Measurements from ENCODE around the gene EPB41L2. TPM values are rescaled to one million over a fixed set of nuclear protein-coding genes. Genes with fewer than 3 reads are reported as not detected.

EPB41L2 gene
- total RNA-seq, 1 donor from 2014 or later, result 61.6 TPM

DNA sequence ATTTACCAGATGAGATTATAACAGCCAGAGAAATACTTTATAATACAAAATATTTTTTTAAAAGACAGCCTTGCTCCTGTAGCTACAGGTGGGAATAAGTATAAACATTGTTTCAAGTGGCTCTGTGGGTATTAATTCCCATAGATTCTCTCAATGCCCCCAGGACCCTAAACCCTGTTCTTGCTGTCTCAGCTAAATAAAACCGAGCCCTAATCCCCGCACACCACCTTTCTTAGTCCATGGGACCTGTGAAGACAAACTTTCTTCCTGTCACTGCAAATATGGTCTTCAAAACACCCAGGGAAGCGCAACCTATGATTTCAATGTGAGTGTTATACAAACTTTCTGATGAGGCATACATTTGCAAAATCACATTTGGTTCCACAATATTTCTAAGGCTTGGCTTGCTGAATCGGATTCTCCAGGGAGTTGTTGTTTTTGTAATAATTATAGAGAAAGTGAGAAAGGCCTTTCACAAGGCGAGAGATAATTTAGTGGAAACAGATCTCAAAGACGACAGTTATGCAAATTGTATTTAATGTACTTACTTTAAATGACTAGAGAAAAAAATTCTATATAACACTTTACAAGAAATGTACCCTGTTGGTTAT, 224.7 kb downstream of the EPB41L2 start:
- Mint-ChIP-seq H3K27ac (no peak overlapping the region), H3K27me3 (no peaks in the 10 kb centered on the region), H3K9me3 (ENCODE audit: low read depth) (no peaks in the 10 kb centered on the region), H3K36me3 (ENCODE audit: insufficient read depth) (peaks cover 2% of the 10 kb centered on the region), H3K4me3 (ENCODE audit: low read depth) (no peak overlapping the region), H3K4me1 (ENCODE audit: low read depth) (peaks cover 8% of the 10 kb centered on the region)
- TF ChIP-seq, protein P1, sequence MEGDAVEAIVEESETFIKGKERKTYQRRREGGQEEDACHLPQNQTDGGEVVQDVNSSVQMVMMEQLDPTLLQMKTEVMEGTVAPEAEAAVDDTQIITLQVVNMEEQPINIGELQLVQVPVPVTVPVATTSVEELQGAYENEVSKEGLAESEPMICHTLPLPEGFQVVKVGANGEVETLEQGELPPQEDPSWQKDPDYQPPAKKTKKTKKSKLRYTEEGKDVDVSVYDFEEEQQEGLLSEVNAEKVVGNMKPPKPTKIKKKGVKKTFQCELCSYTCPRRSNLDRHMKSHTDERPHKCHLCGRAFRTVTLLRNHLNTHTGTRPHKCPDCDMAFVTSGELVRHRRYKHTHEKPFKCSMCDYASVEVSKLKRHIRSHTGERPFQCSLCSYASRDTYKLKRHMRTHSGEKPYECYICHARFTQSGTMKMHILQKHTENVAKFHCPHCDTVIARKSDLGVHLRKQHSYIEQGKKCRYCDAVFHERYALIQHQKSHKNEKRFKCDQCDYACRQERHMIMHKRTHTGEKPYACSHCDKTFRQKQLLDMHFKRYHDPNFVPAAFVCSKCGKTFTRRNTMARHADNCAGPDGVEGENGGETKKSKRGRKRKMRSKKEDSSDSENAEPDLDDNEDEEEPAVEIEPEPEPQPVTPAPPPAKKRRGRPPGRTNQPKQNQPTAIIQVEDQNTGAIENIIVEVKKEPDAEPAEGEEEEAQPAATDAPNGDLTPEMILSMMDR (IDR thresholded peaks at IDR 0.05; ENCODE audit: unreplicated experiment), result no peak
- no peak for DNase-seq (ENCODE audit: low spot score, unreplicated experiment)

DNA sequence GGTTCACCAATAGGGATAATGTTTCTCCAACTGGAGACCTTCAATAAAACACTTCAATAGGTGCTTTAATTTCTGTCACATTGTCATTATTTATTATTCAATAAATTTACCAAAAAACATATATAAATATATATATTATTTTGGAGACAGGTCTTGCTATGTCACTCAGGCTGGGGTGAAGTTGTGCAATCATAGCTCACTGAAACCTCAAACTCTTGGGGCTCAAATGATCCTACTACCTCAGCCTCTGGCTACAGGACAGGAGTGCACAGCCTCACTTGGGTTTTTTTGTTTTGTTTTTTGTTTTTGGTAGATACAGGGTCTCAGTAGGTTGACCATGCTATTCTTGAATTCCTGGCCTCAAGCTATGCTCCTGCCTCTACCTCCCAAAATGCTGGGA, 226.0 kb downstream of the EPB41L2 start:
- peaks cover 6% of the 10 kb centered on the region for H3K4me1 Mint-ChIP-seq (ENCODE audit: low read depth)
- DNase-seq (ENCODE audit: low spot score, unreplicated experiment), result no peak
- H3K27ac Mint-ChIP-seq, result no peak overlapping the region
- H3K36me3 Mint-ChIP-seq (ENCODE audit: insufficient read depth), result peaks cover 4% of the 10 kb centered on the region
- peaks cover 3% of the 10 kb centered on the region for H3K9me3 Mint-ChIP-seq (ENCODE audit: low read depth)
- no peak overlapping the region for H3K4me3 Mint-ChIP-seq (ENCODE audit: low read depth)
- no peaks in the 10 kb centered on the region for H3K27me3 Mint-ChIP-seq
- TF ChIP-seq, protein P1 (IDR thresholded peaks at IDR 0.05; ENCODE audit: unreplicated experiment), result no peak

DNA sequence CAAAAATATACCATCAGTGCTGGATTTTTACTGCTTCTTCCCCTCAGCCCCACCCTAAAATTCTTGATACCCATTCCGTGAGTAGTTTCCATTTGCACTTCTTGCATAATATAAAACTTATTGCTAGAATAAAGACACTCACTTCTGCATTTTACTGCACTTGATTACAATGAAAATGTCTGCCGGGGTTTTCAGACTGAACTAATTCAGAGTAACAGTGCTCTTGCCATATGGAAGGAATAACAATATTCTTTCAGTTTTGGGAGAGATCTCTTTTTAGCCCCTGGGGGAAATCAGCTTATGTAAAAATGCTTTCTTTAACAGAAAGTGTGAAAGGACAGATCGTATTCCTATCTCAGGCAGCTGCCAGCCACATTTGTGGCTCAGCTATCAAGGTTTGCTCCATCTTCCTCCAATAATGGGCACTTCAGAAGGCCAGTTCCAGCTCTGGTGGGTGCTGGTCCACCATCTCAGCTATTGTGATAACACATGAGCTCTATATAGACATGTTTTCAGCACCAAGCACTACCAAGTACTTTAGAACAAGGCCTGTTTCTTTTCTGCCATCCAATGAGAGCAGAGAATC, 226.9 kb downstream of the EPB41L2 start:
- TF ChIP-seq, protein P1 (IDR thresholded peaks at IDR 0.05; ENCODE audit: unreplicated experiment), result no peak
- H3K36me3 Mint-ChIP-seq (ENCODE audit: insufficient read depth), result peaks cover 3% of the 10 kb centered on the region
- peaks cover 3% of the 10 kb centered on the region for H3K9me3 Mint-ChIP-seq (ENCODE audit: low read depth)
- H3K27me3 Mint-ChIP-seq, result no peaks in the 10 kb centered on the region
- H3K4me1 Mint-ChIP-seq (ENCODE audit: low read depth), result peaks cover 1% of the 10 kb centered on the region
- DNase-seq (ENCODE audit: low spot score, unreplicated experiment), result no peak
- no peak overlapping the region for H3K27ac Mint-ChIP-seq
- no peak overlapping the region for H3K4me3 Mint-ChIP-seq (ENCODE audit: low read depth)

DNA sequence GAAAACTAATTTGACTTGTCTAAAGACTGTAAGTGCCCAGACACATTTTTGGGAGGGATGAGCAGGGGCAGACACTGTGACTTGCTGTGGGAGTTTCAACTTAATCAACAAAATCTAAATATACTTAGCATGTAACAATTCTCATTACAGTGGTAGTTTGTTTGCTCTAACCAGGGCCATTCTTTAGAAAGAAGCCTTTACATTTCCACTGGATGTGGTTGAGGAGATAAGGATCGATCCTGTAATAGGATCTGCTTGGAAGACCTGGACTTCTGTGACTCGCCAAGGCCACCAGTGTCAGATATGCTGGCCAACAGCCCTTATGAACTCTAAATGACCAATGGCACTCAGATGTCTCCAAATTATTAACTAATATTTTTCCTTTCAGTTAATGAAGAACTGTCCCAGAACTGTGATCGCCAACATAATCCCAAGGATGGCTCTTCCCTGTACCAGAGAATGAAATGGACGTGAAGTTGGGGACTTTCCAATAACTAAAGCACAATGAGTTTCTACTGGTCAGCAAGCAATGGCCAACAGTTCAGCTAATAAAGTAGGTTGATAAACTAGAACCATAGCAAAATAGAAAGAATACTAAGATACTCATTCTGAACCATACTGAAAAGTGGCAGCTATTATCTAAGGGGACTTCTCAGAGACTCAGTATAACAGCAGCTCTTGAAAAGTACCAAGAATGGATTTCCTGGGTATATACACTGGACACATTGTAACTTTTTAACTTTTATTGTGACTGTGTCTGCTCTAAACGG, 228.4 kb downstream of the EPB41L2 start:
- H3K27me3 Mint-ChIP-seq, result no peaks in the 10 kb centered on the region
- TF ChIP-seq, protein P1 (IDR thresholded peaks at IDR 0.05; ENCODE audit: unreplicated experiment), result no peak
- no peak overlapping the region for H3K4me3 Mint-ChIP-seq (ENCODE audit: low read depth)
- peaks cover 3% of the 10 kb centered on the region for H3K36me3 Mint-ChIP-seq (ENCODE audit: insufficient read depth)
- DNase-seq (ENCODE audit: low spot score, unreplicated experiment), result no peak
- no peak overlapping the region for H3K27ac Mint-ChIP-seq
- H3K9me3 Mint-ChIP-seq (ENCODE audit: low read depth), result peaks cover 3% of the 10 kb centered on the region
- no peaks in the 10 kb centered on the region for H3K4me1 Mint-ChIP-seq (ENCODE audit: low read depth)

DNA sequence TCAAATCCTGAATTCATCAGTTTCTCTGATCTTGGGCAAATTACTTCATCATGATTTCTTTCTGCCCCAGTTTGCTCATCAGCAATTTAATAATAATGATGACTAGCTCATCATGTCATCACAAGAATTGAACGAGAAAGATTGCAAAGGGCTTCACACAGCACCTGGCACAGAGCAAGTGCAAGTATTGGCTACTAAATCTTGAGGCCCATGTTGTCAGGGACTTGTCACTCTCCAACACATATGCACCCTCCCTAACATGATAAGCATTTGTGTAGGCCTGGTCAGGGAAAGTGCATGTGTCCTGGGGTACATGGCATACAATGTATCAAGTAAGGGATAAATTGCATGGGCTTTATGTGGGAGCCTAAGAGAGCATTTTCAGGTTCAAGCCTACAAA, 229.5 kb downstream of the EPB41L2 start:
- Mint-ChIP-seq H3K4me3 (ENCODE audit: low read depth) (no peak overlapping the region), H3K27me3 (no peaks in the 10 kb centered on the region), H3K36me3 (ENCODE audit: insufficient read depth) (peaks cover 5% of the 10 kb centered on the region), H3K27ac (no peak overlapping the region), H3K4me1 (ENCODE audit: low read depth) (no peaks in the 10 kb centered on the region), H3K9me3 (ENCODE audit: low read depth) (peaks cover 6% of the 10 kb centered on the region)
- no peak for DNase-seq (ENCODE audit: low spot score, unreplicated experiment)
- TF ChIP-seq, protein P1 (IDR thresholded peaks at IDR 0.05; ENCODE audit: unreplicated experiment), result no peak

All from progenitor cell of endocrine pancreas (in vitro differentiated cells).